ENCODE data around the gene PAPPA2. TPM values are rescaled to one million over a fixed set of nuclear protein-coding genes. Genes with fewer than 3 reads are reported as not detected.

The PAPPA2 gene
- total and polyA plus RNA-seq, 2 of the 8 experiments (the other 6 are each of a cell fraction or from before 2014, with no cell fraction given), result 0.08 to 0.88 TPM

- H3K23ac ChIP-seq (ENCODE audit: insufficient read length), result no peak overlapping the region
- H3K4ac ChIP-seq (replicated peaks; ENCODE audit: insufficient read length, low read depth, low read length), result no peak overlapping the region
- no peaks in the 10 kb centered on the region for H3K4me1 ChIP-seq (replicated peaks in 1 of 4; ENCODE audit: control insufficient read depth in 3 of 4, insufficient read depth in 4 of 4, low read length in 3 of 4)
- TF ChIP-seq RFX5 (IDR thresholded peaks at IDR 0.05; ENCODE audit: borderline replicate concordance, low read depth, low read length), result no peak
- no peak for TF ChIP-seq HDAC2 (IDR thresholded peaks at IDR 0.05; ENCODE audit: borderline replicate concordance in 1 of 2, low read depth in 2 of 2, low read length in 2 of 2)
- no peak for TF ChIP-seq ZNF274 (IDR thresholded peaks at IDR 0.05; ENCODE audit: borderline replicate concordance, extremely low read depth, low read length)
- no peak for TF ChIP-seq SIN3A (conservative IDR thresholded peaks at IDR 0.05 in 1 of 2, IDR thresholded peaks at IDR 0.05 in 1 of 2; ENCODE audit: low read depth in 1 of 2, low read length in 2 of 2)
- TF ChIP-seq KDM5A (IDR thresholded peaks at IDR 0.05; ENCODE audit: low read length), result no peak
- TF ChIP-seq SP1 (IDR thresholded peaks at IDR 0.05; ENCODE audit: low read depth, low read length), result no peak
- TF ChIP-seq ASH2L (IDR thresholded peaks at IDR 0.05; ENCODE audit: low read length), result no peak
- no peak for TF ChIP-seq JUN (IDR thresholded peaks at IDR 0.05; ENCODE audit: low read depth, low read length)
- H3K4me3 ChIP-seq (ENCODE audit: extremely low read depth in 1 of 4, insufficient read depth in 2 of 4, low read depth in 3 of 4, low read length in 4 of 4), result no peak overlapping the region
- H4K20me1 ChIP-seq (replicated peaks in 1 of 2; ENCODE audit: control insufficient read depth in 1 of 2, insufficient read depth in 2 of 2, low read length in 2 of 2), result no peaks in the 10 kb centered on the region
- no peak overlapping the region for H2BK120ac ChIP-seq (replicated peaks; ENCODE audit: low read depth, low read length)
- H3K23me2 ChIP-seq (ENCODE audit: low read depth, low read length), result no peaks in the 10 kb centered on the region
- H4K91ac ChIP-seq (replicated peaks; ENCODE audit: insufficient read length, low read length), result no peak overlapping the region
- H4K5ac ChIP-seq (ENCODE audit: insufficient read length, low read depth, low read length), result no peak overlapping the region
- no peak overlapping the region for H2BK5ac ChIP-seq (ENCODE audit: low read depth, low read length)
- no peak overlapping the region for H3K4me2 ChIP-seq (ENCODE audit: insufficient read depth in 1 of 2, low read depth in 2 of 2, low read length in 2 of 2)
- H3K56ac ChIP-seq (replicated peaks; ENCODE audit: insufficient read length, low read depth, low read length), result no peak overlapping the region
- H3K79me1 ChIP-seq (ENCODE audit: low read depth, low read length), result no peaks in the 10 kb centered on the region
- no peak overlapping the region for H2BK12ac ChIP-seq (ENCODE audit: low read depth, low read length)
- DNase-seq (ENCODE audit: low read depth in 1 of 2, low spot score in 2 of 2), result no peak
- H2BK20ac ChIP-seq (ENCODE audit: low read length), result no peak overlapping the region
- no peak overlapping the region for H3K9ac ChIP-seq (replicated peaks in 1 of 4; ENCODE audit: extremely low read depth in 1 of 4, low read depth in 3 of 4, low read length in 3 of 4)
- H2AK5ac ChIP-seq (ENCODE audit: low read depth, low read length), result no peak overlapping the region
- H2BK15ac ChIP-seq (ENCODE audit: low read length), result no peak overlapping the region
- no peak for FAIRE-seq
- WGBS, 2 experiments (ENCODE audit: extremely low coverage in 1 of 2, insufficient coverage in 1 of 2, insufficient read length in 1 of 2, insufficient replicate concordance in 2 of 2, low coverage in 1 of 2, low lambda C conversion rate in 2 of 2, missing lambda C conversion rate in 1 of 2), result 93% methylated on average over 1 of the region's 1 CpG; no CpG with 5 or more reads in 1 of the 2 experiments
- no peaks in the 10 kb centered on the region for H3K36me3 ChIP-seq (ENCODE audit: control insufficient read depth in 2 of 4, insufficient read depth in 4 of 4, low read length in 3 of 4)
- H3K79me2 ChIP-seq (ENCODE audit: control insufficient read depth in 1 of 2, insufficient read depth in 2 of 2, low read length in 2 of 2), result no peaks in the 10 kb centered on the region
- no peaks in the 10 kb centered on the region for H3K27me3 ChIP-seq (replicated peaks in 1 of 4; ENCODE audit: control insufficient read depth in 3 of 4, extremely low read depth in 1 of 4, insufficient read depth in 3 of 4, low read length in 3 of 4)
- H4K8ac ChIP-seq (ENCODE audit: extremely low read depth, insufficient read depth, low read length), result no peak overlapping the region
- H3K18ac ChIP-seq (ENCODE audit: extremely low read depth, low read length), result no peak overlapping the region
- H3K9me3 ChIP-seq (ENCODE audit: insufficient read depth in 2 of 2, low read depth in 1 of 2, low read length in 1 of 2), result no peaks in the 10 kb centered on the region
- POLR2A ChIA-PET (ENCODE audit: partially characterized antibody), result no interaction called here
- H2AFZ ChIP-seq (ENCODE audit: low read length), result no peak overlapping the region
- CTCF ChIA-PET (ENCODE audit: partially characterized antibody), result interaction anchor here (0.7 to 7.9 kb wide), 3 partner anchors 91 to 325 kb away, joined by 3 to 59 read pairs (median 3); no protein-coding TSS in a partner anchor
- H3K27ac ChIP-seq (ENCODE audit: low read depth, low read length), result no peak overlapping the region
- no peak overlapping the region for H3K14ac ChIP-seq (ENCODE audit: insufficient read length)
Observed at GRCh38 chr1:176884911-176885310, 421.9 kb downstream of the PAPPA2 start.
